H9 (cell line): ENCODE data around the gene GTPBP4. TPM values are rescaled to one million over a fixed set of nuclear protein-coding genes. Genes with fewer than 3 reads are reported as not detected.

Source experiments
- DNase-seq: peaks from one replicate; pipeline ENCODE4 v3.0.0-alpha.2; 2017
- H2AFZ ChIP-seq: one replicate; pipeline ENCODE4 v1.6.1; 2013; ENCODE audit warnings: mild to moderate bottlenecking, low read length, control low read depth, moderate library complexity
- H2AK5ac ChIP-seq: 2 replicates; pipeline ENCODE4 v1.6.1; 2013; ENCODE audit warnings: low read length, control low read depth, mixed read lengths; ENCODE audit not compliant: insufficient read length
- H2BK120ac ChIP-seq: one replicate; pipeline ENCODE4 v1.6.1; 2013; ENCODE audit warnings: low read depth, mild to moderate bottlenecking, low read length, control low read depth, inconsistent platforms; ENCODE audit not compliant: poor library complexity, severe bottlenecking
- H2BK12ac ChIP-seq: 2 replicates; pipeline ENCODE4 v1.6.1; 2013; ENCODE audit warnings: low read length, control low read depth, mixed read lengths, low read depth; ENCODE audit not compliant: insufficient read length
- H2BK15ac ChIP-seq: 2 replicates; pipeline ENCODE4 v1.6.1; 2013; ENCODE audit warnings: low read depth, low read length, control low read depth
- H2BK20ac ChIP-seq: one replicate; pipeline ENCODE4 v1.6.1; 2013; ENCODE audit warnings: low read depth, mild to moderate bottlenecking, low read length, control low read depth, inconsistent platforms; ENCODE audit not compliant: poor library complexity, severe bottlenecking
- H2BK5ac ChIP-seq: 2 replicates; pipeline ENCODE4 v1.6.1; 2013; ENCODE audit warnings: low read length, control low read depth, mixed read lengths; ENCODE audit not compliant: insufficient read length
- H3K14ac ChIP-seq: 2 replicates; pipeline ENCODE4 v1.6.1; 2013; ENCODE audit warnings: low read length, control low read depth; ENCODE audit not compliant: insufficient read depth
- H3K18ac ChIP-seq: 2 replicates; pipeline ENCODE4 v1.6.1; 2013; ENCODE audit warnings: low read depth, mild to moderate bottlenecking, mixed read lengths, low read length, control low read depth; ENCODE audit not compliant: insufficient read length
- H3K23ac ChIP-seq: 2 replicates; pipeline ENCODE4 v1.6.1; 2013; ENCODE audit warnings: low read length, control low read depth, mixed read lengths, low read depth; ENCODE audit not compliant: insufficient read length
- H3K23me2 ChIP-seq: 2 replicates; pipeline ENCODE4 v1.6.1; 2013; ENCODE audit warnings: low read depth, mild to moderate bottlenecking, mixed read lengths, low read length, control low read depth; ENCODE audit not compliant: insufficient read length, poor library complexity, severe bottlenecking
- H3K27ac ChIP-seq: 2 replicates; pipeline ENCODE4 v1.5.1; 2013; ENCODE audit warnings: low read length, control low read depth, mixed read lengths, low read depth; ENCODE audit not compliant: insufficient read length
- H3K27me3 ChIP-seq: 2 replicates; pipeline ENCODE4 v1.6.1; 2013; ENCODE audit warnings: low read length, control low read depth, inconsistent platforms; ENCODE audit not compliant: insufficient read depth
- H3K4ac ChIP-seq: 2 replicates; pipeline ENCODE4 v1.6.1; 2013; ENCODE audit warnings: low read depth, mild to moderate bottlenecking, control low read depth, inconsistent platforms, low read length, moderate library complexity
- H3K4me1 ChIP-seq: 2 replicates; pipeline ENCODE4 v1.6.1; 2013; ENCODE audit warnings: low read length, control low read depth, inconsistent platforms; ENCODE audit not compliant: insufficient read depth
- H3K4me2 ChIP-seq: 2 replicates; pipeline ENCODE4 v1.6.1; 2013; ENCODE audit warnings: low read length, control low read depth, mixed read lengths; ENCODE audit not compliant: insufficient read length, insufficient read depth
- H3K56ac ChIP-seq: 2 replicates; pipeline ENCODE4 v1.6.1; 2013; ENCODE audit warnings: low read depth, mild to moderate bottlenecking, mixed read lengths, low read length, control low read depth; ENCODE audit not compliant: insufficient read length
- H3K79me1 ChIP-seq: 2 replicates; pipeline ENCODE4 v1.6.1; 2013; ENCODE audit warnings: low read depth, mild to moderate bottlenecking, moderate library complexity, low read length, control low read depth, inconsistent platforms; ENCODE audit not compliant: insufficient read depth, poor library complexity, severe bottlenecking
- H3K79me2 ChIP-seq: 2 replicates; pipeline ENCODE4 v1.6.1; 2013; ENCODE audit warnings: low read length, control low read depth, inconsistent platforms; ENCODE audit not compliant: insufficient read depth
- H3K9ac ChIP-seq: 2 replicates; pipeline ENCODE4 v1.6.1; 2013; ENCODE audit warnings: low read length, control low read depth, mixed read lengths; ENCODE audit not compliant: insufficient read length; ENCODE audit errors: extremely low read depth
- H3K9me3 ChIP-seq: one replicate; pipeline ENCODE4 v1.6.1; 2013; ENCODE audit warnings: low read depth, low read length, inconsistent platforms; ENCODE audit not compliant: control insufficient read depth
- H3T11ph ChIP-seq: one replicate; pipeline ENCODE4 v1.6.1; 2013; ENCODE audit warnings: mild to moderate bottlenecking, low read length, control low read depth, inconsistent platforms
- H4K20me1 ChIP-seq: one replicate; pipeline ENCODE4 v1.6.1; 2013; ENCODE audit not compliant: control insufficient read depth, insufficient read length, insufficient read depth
- H4K5ac ChIP-seq: 2 replicates; pipeline ENCODE4 v1.6.1; 2013; ENCODE audit warnings: low read depth, mild to moderate bottlenecking, mixed read lengths, low read length, control low read depth; ENCODE audit not compliant: insufficient read length
- H4K8ac ChIP-seq: replicated peaks from 2 replicates; pipeline ENCODE4 v1.6.1; 2013; ENCODE audit warnings: low read length, control low read depth, mixed read lengths, low read depth; ENCODE audit not compliant: insufficient read length
- H4K91ac ChIP-seq: 2 replicates; pipeline ENCODE4 v1.6.1; 2013; ENCODE audit warnings: low read depth, mild to moderate bottlenecking, moderate library complexity, mixed read lengths, low read length, control low read depth; ENCODE audit not compliant: insufficient read length
- H3K27ac Mint-ChIP-seq, 3 experiments: 2 replicates in 2 of 3; 3 replicates in 1 of 3; pipeline ENCODE4 v1.8.0; 2020 to 2021; ENCODE audit warnings: mixed read lengths in 3 of 3, mild to moderate bottlenecking in 1 of 3, moderate library complexity in 1 of 3
- H3K27me3 Mint-ChIP-seq: 2 replicates; pipeline ENCODE4 v1.8.0; 2021; ENCODE audit warnings: low read depth, mild to moderate bottlenecking, moderate library complexity, mixed read lengths
- H3K36me3 Mint-ChIP-seq, 3 experiments: 2 replicates in 2 of 3; 3 replicates in 1 of 3; pipeline ENCODE4 v1.8.0; 2020 to 2021; ENCODE audit warnings: low read depth in 3 of 3, mixed read lengths in 3 of 3; ENCODE audit not compliant: insufficient read depth in 1 of 3
- H3K4me1 Mint-ChIP-seq, 2 experiments: 2 replicates each; pipeline ENCODE4 v1.8.0; 2020; ENCODE audit warnings: mixed read lengths in 2 of 2
- H3K4me3 Mint-ChIP-seq, 2 experiments: 2 replicates in 1 of 2; 3 replicates in 1 of 2; pipeline ENCODE4 v1.8.0; 2020 to 2021; ENCODE audit warnings: mild to moderate bottlenecking in 2 of 2, mixed read lengths in 2 of 2, moderate library complexity in 1 of 2
- H3K9me3 Mint-ChIP-seq, 2 experiments: 2 replicates in 1 of 2; 3 replicates in 1 of 2; pipeline ENCODE4 v1.8.0; 2020; ENCODE audit warnings: mild to moderate bottlenecking in 2 of 2, mixed read lengths in 2 of 2, moderate library complexity in 1 of 2
- WGBS: extraction: QIAGEN DNeasy Blood & Tissue Kit; methylation state at CpG from one replicate; pipeline ENCODE4 v1.1.7; 2013; ENCODE audit warnings: missing lambda C conversion rate, low lambda C conversion rate, mixed read lengths; ENCODE audit not compliant: insufficient read length; ENCODE audit errors: extremely low coverage; 5-methylcytosine and 5-hydroxymethylcytosine counted together
- total RNA-seq: library from RNA; stranded (reverse); gene quantifications from 2 replicates; pipeline ENCODE4 v1.2.1, GENCODE V29; 2021
- TF ChIP-seq, protein P1 (sequence below): fragments of 200-600 bp; sonication (generic); conservative IDR thresholded peaks from 3 replicates; pipeline ENCODE4 v1.8.0; 2021; ENCODE audit warnings: antibody characterized with exemption, mild to moderate bottlenecking

GTPBP4 gene
- total RNA-seq, 1 experiment from 2014 or later = 134 TPM

DNA sequence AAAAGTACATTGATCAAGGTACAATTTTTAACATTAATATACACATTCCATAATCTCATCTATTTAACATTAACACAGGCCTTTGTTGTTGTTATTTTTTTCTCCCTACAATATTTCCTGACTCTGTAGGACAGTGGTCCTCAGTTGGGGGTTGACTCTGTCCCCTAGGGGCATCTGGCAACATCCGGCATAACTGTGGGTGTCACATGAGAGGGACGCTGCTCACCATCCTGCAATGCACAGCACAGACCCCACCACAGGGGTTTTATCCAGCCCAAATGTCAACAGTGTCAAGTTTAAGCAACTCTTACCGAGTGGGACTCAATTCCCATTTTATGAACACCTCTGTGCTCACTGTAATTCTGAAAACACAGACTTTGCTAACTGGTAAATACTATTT is 51.9 kb downstream of the GTPBP4 start:
- H2BK5ac ChIP-seq = no peak overlapping the region
- no peak overlapping the region for H2BK120ac ChIP-seq
- WGBS = no CpG with 5 or more reads among the region's 3 CpGs
- no peak overlapping the region for H3K56ac ChIP-seq
- H3K4me1 ChIP-seq = no peaks in the 10 kb centered on the region; the same call in none of the 2 replicates
- H3K4me2 ChIP-seq = no peak overlapping the region
- no peak overlapping the region for H2AK5ac ChIP-seq
- H3K4me3 Mint-ChIP-seq = no peak overlapping the region
- no peak overlapping the region for H2BK20ac ChIP-seq
- H4K5ac ChIP-seq = no peak overlapping the region
- no peak overlapping the region for H4K8ac ChIP-seq
- H3K4me1 Mint-ChIP-seq = peaks cover 17 to 20% of the 10 kb centered on the region in 2 experiments
- H3K27ac ChIP-seq = no peak overlapping the region
- H3K27me3 Mint-ChIP-seq = no peaks in the 10 kb centered on the region
- H2AFZ ChIP-seq = no peak overlapping the region
- H3K14ac ChIP-seq = no peak overlapping the region
- TF ChIP-seq, protein P1, sequence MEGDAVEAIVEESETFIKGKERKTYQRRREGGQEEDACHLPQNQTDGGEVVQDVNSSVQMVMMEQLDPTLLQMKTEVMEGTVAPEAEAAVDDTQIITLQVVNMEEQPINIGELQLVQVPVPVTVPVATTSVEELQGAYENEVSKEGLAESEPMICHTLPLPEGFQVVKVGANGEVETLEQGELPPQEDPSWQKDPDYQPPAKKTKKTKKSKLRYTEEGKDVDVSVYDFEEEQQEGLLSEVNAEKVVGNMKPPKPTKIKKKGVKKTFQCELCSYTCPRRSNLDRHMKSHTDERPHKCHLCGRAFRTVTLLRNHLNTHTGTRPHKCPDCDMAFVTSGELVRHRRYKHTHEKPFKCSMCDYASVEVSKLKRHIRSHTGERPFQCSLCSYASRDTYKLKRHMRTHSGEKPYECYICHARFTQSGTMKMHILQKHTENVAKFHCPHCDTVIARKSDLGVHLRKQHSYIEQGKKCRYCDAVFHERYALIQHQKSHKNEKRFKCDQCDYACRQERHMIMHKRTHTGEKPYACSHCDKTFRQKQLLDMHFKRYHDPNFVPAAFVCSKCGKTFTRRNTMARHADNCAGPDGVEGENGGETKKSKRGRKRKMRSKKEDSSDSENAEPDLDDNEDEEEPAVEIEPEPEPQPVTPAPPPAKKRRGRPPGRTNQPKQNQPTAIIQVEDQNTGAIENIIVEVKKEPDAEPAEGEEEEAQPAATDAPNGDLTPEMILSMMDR = no peak
- H3K36me3 Mint-ChIP-seq = peaks cover 20 to 49% (median 44%) of the 10 kb centered on the region in 3 experiments; a peak in 6 of 7 replicates
- no peaks in the 10 kb centered on the region; a peak in 1 of 5 replicates for H3K9me3 Mint-ChIP-seq
- H3K79me1 ChIP-seq = no peaks in the 10 kb centered on the region
- H4K91ac ChIP-seq = no peak overlapping the region
- no peak overlapping the region for H3K9ac ChIP-seq
- H3K23ac ChIP-seq = no peak overlapping the region
- H3K79me2 ChIP-seq = peaks cover 8% of the 10 kb centered on the region
- no peak overlapping the region for H3K4ac ChIP-seq
- H3T11ph ChIP-seq = no peak overlapping the region
- no peak overlapping the region for H3K18ac ChIP-seq
- no peak overlapping the region for H2BK15ac ChIP-seq
- no peaks in the 10 kb centered on the region for H3K23me2 ChIP-seq
- H2BK12ac ChIP-seq = no peak overlapping the region
- no peak for DNase-seq
- H3K9me3 ChIP-seq = no peaks in the 10 kb centered on the region
- H3K27ac Mint-ChIP-seq = peak overlapping the region in 1 of 3 experiments; percentile 83; a peak in 1 of 7 replicates
- no peaks in the 10 kb centered on the region for H4K20me1 ChIP-seq
- no peaks in the 10 kb centered on the region for H3K27me3 ChIP-seq
